HG02571 (cell line): Measurements from ENCODE around the gene KIAA1958.
"Not testable (repeated sequence)": the region's sequence is repeated elsewhere in the genome, so short reads cannot be mapped to it uniquely, and the experiment has no call there.

Experiments used
- ATAC-seq: cut with Tn5 transposase; IDR thresholded peaks from one replicate; pipeline ENCODE4 v1.9.1; 2021; ENCODE audit warnings: mild to moderate bottlenecking, moderate library complexity; ENCODE audit not compliant: unreplicated experiment

Gene KIAA1958

GRCh38 chr9:112654282-112654681 is 167.7 kb downstream of the KIAA1958 start:
- ATAC-seq: no peak

GRCh38 chr9:112655668-112656067 is 169.0 kb downstream of the KIAA1958 start:
- no peak for ATAC-seq

- no peak for ATAC-seq
Observed at GRCh38 chr9:112659906-112660305, 173.3 kb downstream of the KIAA1958 start.

GRCh38 chr9:112663681-112664080 is 177.1 kb downstream of the KIAA1958 start:
- no peak for ATAC-seq

GRCh38 chr9:112664531-112664930 is 177.9 kb downstream of the KIAA1958 start:
- no peak for ATAC-seq

- no peak for ATAC-seq
Observed at GRCh38 chr9:112665347-112665746, 178.7 kb downstream of the KIAA1958 start.

GRCh38 chr9:112669326-112669725 is 182.7 kb downstream of the KIAA1958 start:
- no peak for ATAC-seq

GRCh38 chr9:112670991-112671625 is 184.5 kb downstream of the KIAA1958 start:
- no peak for ATAC-seq

- not testable (repeated sequence) for ATAC-seq
Observed at GRCh38 chr9:112673221-112673620, 186.6 kb downstream of the KIAA1958 start.

GRCh38 chr9:112677040-112677439 is 190.4 kb downstream of the KIAA1958 start:
- no peak for ATAC-seq

- ATAC-seq: no peak
Observed at GRCh38 chr9:112680731-112681402, 194.2 kb downstream of the KIAA1958 start.

GRCh38 chr9:112689161-112689740 is 202.6 kb downstream of the KIAA1958 start:
- ATAC-seq: no peak

GRCh38 chr9:112694706-112695555 is 208.3 kb downstream of the KIAA1958 start:
- no peak for ATAC-seq

- ATAC-seq: no peak
Observed at GRCh38 chr9:112696461-112696860, 209.8 kb downstream of the KIAA1958 start.

- no peak for ATAC-seq
Observed at GRCh38 chr9:112699230-112699629, 212.6 kb downstream of the KIAA1958 start.

GRCh38 chr9:112700085-112700484 is 213.5 kb downstream of the KIAA1958 start:
- no peak for ATAC-seq

GRCh38 chr9:112703304-112703703 is 216.7 kb downstream of the KIAA1958 start:
- no peak for ATAC-seq

- ATAC-seq: no peak
Observed at GRCh38 chr9:112705768-112706427, 219.3 kb downstream of the KIAA1958 start.

GRCh38 chr9:112711050-112711689 is 224.5 kb downstream of the KIAA1958 start:
- no peak for ATAC-seq

- no peak for ATAC-seq
Observed at GRCh38 chr9:112712678-112713077, 226.1 kb downstream of the KIAA1958 start.
